Suppressor macrophage (primary cell): ENCODE data around the gene BNIP5.
"Not testable (repeated sequence)": the region's sequence is repeated elsewhere in the genome, so short reads cannot be mapped to it uniquely, and the experiment has no call there.

Experiments
- DNase-seq, 4 experiments: peaks; one replicate each; pipeline ENCODE4 v3.0.0-alpha.2; 2020 to 2022

BNIP5 gene

GRCh38 chr6:36364669-36365479, 28.2 kb upstream of the BNIP5 start:
- DNase-seq, result peak; percentile 53 to 79 (median 68)

- DNase-seq, result not testable (repeated sequence)
Measured at GRCh38 chr6:36364061-36364635, 27.5 kb upstream of the BNIP5 start.

GRCh38 chr6:36363371-36363752, 26.7 kb upstream of the BNIP5 start:
- not testable (repeated sequence) for DNase-seq

- DNase-seq, result peak; percentile 65 to 78 (median 73)
Measured at GRCh38 chr6:36362551-36363370, 26.1 kb upstream of the BNIP5 start.

- DNase-seq, result no peak
Measured at GRCh38 chr6:36361071-36361470, 24.4 kb upstream of the BNIP5 start.

GRCh38 chr6:36360241-36361054, 23.8 kb upstream of the BNIP5 start:
- peak; percentile 81 to 91 (median 88) for DNase-seq

- DNase-seq, result no peak
Measured at GRCh38 chr6:36358226-36358915, 21.7 kb upstream of the BNIP5 start.

- no peak for DNase-seq
Measured at GRCh38 chr6:36357872-36358225, 21.2 kb upstream of the BNIP5 start.

GRCh38 chr6:36355819-36356218, 19.1 kb upstream of the BNIP5 start:
- peak in 2 of 4 experiments; percentile 26 to 40 for DNase-seq

- peak in 3 of 4 experiments; percentile 10 to 42 (median 22) for DNase-seq
Measured at GRCh38 chr6:36353411-36353915, 16.8 kb upstream of the BNIP5 start.

GRCh38 chr6:36352477-36353157, 15.9 kb upstream of the BNIP5 start:
- DNase-seq, result no peak

GRCh38 chr6:36350681-36351571, 14.2 kb upstream of the BNIP5 start:
- DNase-seq, result no peak

GRCh38 chr6:36350082-36350481, 13.4 kb upstream of the BNIP5 start:
- no peak for DNase-seq

- no peak for DNase-seq
Measured at GRCh38 chr6:36349240-36349639, 12.6 kb upstream of the BNIP5 start.

GRCh38 chr6:36347621-36348020, 10.9 kb upstream of the BNIP5 start:
- no peak for DNase-seq

GRCh38 chr6:36346486-36347273, 10.0 kb upstream of the BNIP5 start:
- DNase-seq, result no peak

- DNase-seq, result no peak
Measured at GRCh38 chr6:36345681-36346466, 9.2 kb upstream of the BNIP5 start.

- no peak for DNase-seq
Measured at GRCh38 chr6:36343109-36343680, 6.5 kb upstream of the BNIP5 start.
